GM19025 (cell line): ENCODE measurements around the gene OXTR.

Experiments used
- ATAC-seq: cut with Tn5 transposase; IDR thresholded peaks from one replicate; pipeline ENCODE4 v1.9.1; 2021; ENCODE audit warnings: mild to moderate bottlenecking, low read depth, moderate library complexity; ENCODE audit not compliant: unreplicated experiment

The OXTR gene

GRCh38 chr3:8745619-8746370 lies 23.6 kb downstream of the OXTR start:
- ATAC-seq: no peak

GRCh38 chr3:8743911-8744310 lies 25.5 kb downstream of the OXTR start:
- ATAC-seq: no peak

GRCh38 chr3:8743021-8743601 lies 26.3 kb downstream of the OXTR start:
- no peak for ATAC-seq

- ATAC-seq: no peak
Observed at GRCh38 chr3:8741581-8742261, 27.7 kb downstream of the OXTR start.

- ATAC-seq: no peak
Observed at GRCh38 chr3:8739757-8740504, 29.5 kb downstream of the OXTR start.

- no peak for ATAC-seq
Observed at GRCh38 chr3:8738639-8739038, 30.8 kb downstream of the OXTR start.

DNA sequence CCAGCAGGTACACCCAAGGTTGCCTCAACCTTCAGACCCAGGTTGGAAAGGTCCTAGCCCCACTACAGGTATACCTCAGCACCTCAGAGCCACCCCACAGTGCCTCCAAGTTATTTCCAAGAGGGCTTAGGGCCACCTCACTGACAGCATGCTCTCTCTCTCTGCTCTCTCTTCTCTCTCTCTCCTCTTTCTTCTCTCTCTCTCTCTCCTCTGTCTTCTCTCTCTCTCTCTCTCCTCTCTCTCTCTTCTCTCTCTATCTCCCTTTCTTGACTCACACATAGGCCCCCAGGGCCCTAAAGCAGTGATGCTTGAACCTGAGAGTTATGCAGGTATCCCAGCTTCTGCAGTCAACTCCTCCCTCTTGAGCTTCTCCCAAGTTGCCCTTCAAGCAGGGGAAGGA lies 31.6 kb downstream of the OXTR start:
- no peak for ATAC-seq

DNA sequence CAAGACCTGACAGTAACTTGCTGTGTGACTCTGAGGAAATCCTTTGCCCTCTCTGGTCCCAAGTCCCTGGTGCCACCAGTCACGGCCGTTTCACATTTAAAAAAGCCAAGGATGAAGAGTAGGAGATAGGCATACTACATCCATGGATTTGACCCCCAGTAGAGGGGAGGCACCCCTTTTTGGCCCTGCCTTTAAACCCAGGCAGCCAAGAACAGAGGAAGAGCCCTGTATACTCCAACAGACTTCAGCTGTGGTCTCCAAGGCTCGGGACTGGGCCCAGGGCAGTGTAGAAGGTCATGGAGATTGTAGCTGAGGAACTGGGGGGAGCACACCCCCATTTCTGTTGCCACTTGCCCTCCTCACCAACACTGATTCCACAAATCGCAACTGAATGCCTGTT lies 32.1 kb downstream of the OXTR start:
- no peak for ATAC-seq

DNA sequence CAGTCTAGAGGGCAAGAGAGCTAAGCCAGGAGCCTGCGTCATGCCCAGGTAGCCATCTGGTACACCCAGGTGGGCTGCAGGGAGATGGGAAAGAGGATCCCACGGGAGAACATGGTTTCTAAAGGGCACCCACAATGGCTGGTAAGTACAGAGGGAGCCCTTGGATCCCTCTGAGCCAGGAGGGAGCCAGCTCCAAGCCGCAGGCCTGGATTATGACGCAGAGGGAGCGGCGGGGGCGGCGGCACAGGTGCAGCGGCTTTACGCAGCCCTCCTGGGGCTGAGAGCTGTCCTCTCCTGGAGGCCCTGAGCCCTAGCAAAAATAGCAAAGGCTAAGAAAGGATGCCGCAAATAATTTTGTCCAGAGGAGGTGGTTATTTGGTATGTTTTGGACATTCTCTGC lies 33.0 kb downstream of the OXTR start:
- ATAC-seq: no peak

DNA sequence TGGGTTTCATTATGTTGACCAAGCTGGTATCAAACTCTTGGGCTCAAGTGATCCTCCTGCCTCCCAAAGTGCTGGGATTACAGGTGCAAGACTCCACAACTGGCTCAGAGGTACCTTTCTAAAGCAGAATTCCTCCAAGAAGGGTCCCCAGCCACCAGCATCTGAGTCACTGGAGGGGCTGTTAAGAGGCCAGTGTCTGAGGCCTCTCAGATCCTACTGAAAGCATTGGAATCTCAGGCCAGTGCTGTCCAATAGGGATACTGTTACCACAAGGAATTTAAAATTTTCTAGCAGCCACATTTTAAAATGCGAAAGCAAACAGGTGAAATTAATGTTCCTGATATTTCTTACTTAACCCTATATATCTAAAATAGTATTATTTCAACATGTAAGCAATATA lies 34.5 kb downstream of the OXTR start:
- no peak for ATAC-seq

DNA sequence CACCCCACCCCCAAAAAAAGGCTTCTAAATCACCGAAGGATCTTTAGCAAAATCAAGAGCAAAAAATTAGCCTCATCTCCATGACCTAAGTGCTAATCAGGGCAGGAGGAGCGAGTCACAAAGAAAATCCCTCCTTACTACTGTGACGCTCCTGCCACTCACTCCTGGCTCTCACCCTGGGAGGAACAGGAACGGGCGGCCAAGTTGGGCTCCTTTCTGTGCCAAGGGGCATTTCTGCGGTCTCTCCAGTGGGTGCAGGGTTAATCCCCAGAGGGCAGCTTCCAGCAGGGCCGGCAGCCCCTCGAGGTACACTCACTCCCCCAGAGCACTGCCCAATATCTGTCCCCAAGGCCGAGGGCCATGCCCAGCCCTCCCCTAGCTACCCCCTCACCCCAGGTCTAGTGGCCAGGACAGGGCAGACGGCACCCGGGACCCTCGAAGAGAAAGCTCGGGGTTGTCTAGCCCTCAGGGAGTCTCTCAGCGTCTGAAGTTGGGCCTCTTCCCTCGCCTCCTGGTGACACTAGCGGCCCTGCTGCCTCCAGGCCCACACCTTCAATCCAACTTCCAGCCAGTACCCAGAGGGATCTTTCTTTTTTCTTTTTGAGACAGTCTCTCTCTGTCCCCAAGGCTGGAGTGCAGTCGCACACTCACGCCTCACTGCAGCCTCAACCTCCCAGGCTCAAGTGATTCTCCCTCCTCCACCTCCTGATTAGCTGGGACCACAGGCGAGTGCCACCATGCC lies 35.1 kb downstream of the OXTR start:
- ATAC-seq: no peak

DNA sequence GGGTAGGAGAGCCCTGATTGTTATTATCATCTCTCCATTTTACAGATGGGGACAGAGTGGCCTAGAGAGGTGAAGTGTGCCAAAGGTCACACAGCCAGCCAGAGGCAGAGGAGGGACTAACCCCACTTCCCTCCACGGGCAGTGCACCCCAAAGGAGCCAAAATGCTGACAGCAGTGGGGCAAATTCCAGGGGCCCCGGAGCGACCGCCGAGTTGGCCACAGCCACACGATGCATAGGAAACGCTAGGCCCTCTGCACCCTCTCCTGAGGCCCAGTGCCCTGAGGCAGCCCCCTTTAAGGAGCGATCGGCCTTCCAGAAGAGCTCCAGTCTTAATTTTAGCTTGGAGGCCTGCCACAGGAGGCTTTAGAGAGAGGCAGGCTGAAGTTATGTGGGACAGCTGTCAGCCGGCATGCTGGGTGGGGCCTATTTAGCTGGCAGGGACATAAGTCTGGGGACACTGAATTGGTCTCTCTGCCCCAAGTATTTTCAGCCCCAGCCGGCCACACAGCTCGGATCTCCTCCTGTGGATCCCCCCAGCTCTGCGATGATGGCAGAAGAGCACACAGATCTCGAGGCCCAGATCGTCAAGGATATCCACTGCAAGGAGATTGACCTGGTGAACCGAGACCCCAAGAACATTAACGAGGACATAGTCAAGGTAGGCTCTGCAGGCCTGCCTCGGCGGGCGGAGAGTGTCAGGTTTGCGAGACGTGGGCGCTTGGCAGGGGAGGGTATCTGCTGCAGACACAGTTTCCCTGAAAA lies 35.9 kb downstream of the OXTR start, which contains the start of gene CAV3:
Gene CAV3, plus strand, starts transcription at position 471 of the 763 bp plus-strand sequence. Its CDS starts 75 bp downstream, at position 546.
- no peak for ATAC-seq

- ATAC-seq: no peak
Observed at GRCh38 chr3:8732413-8732812, 37.0 kb downstream of the OXTR start.

- no peak for ATAC-seq
Observed at GRCh38 chr3:8730656-8731055, 38.8 kb downstream of the OXTR start.

DNA sequence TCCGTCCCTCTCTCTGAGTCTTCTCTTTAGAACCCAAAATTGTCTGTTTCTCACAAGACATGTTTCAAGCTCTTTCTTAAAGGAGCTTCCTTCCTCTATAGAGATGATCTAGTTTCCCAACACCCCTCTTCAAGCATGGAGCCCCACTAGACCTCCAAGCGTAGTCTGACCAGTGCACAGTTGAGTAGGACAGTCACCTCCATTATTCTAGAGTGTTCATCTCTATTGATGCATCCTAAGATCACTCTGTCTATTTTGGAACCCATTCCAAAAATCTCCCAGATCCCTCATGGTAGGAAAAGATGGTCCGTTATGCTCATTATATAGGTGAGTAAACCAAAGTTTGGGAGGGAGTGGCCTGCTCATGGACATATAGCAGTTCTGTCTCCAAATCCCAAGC lies 39.9 kb downstream of the OXTR start:
- no peak for ATAC-seq

DNA sequence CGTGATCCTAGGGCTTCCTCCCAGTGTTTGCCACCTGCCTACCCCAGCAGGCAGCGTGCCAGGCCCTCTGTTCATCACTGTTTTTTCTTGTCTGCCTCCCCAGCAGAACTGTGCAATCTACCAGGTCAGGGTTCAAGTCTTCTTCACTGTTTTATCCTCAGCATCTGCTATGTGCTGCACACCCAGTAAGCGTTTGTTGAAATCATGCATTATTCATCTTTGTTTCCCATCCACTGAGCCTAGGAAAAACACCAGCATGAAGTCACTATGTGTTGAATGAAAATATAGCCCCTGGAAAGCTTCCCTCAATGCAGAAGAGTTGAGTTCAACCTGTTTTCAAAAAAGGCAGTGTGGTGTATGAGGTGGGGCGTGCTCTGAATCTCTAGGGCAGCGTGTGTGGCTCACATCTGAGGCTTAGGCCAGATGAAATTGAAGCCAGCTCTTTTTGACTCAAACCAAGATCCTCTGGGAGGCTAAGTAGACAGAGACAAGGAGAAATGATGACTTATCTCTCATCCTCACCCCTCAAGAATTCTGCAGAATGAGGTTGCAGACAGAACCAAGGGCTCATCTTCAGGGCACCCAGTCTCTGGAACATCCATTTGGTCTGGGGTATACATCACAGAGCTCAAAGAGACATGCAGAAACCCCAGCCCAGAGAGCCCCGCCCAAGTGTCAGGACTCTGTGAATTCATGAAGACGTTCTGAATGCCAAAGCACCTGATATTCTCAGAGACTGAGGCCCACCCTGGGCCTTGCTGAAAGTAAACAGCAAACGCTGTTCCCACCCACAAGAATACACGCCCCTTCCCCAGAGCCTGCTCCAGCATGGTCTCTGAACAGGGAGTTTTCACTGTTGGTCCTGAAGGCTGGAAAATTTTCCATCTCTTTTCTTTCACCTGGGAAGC lies 41.6 kb downstream of the OXTR start:
- no peak for ATAC-seq

GRCh38 chr3:8724108-8724752 lies 45.2 kb downstream of the OXTR start:
- no peak for ATAC-seq

GRCh38 chr3:8723612-8724011 lies 45.8 kb downstream of the OXTR start:
- no peak for ATAC-seq
